Measurements from ENCODE around the gene TMEM130.
A peak's percentile ranks its signal among the peaks of the same experiment; 100 is the strongest.
"Not testable (repeated sequence)": the region's sequence is repeated elsewhere in the genome, so short reads cannot be mapped to it uniquely, and the experiment has no call there.

TMEM130 gene

DNA sequence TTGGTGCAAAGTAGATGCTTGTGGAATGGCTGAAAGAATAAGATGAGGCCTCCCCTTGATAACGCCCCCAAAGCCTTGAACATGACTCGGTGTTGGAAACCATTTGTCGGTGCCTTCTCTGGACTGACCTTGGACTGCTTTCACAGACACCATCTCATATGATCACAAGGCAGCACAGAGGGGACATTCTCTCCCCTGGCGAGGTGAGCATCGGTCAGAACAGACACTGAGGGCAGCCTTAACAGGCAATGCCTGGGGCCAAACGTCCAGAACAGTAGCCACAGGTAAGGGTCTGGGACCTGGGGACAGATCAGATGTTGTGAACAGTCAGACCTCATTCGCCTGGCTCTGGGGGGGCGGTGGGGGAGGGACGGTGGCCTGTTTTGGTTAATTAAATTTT is 5.7 kb upstream of the TMEM130 start:
- DNase-seq, result no peak

DNA sequence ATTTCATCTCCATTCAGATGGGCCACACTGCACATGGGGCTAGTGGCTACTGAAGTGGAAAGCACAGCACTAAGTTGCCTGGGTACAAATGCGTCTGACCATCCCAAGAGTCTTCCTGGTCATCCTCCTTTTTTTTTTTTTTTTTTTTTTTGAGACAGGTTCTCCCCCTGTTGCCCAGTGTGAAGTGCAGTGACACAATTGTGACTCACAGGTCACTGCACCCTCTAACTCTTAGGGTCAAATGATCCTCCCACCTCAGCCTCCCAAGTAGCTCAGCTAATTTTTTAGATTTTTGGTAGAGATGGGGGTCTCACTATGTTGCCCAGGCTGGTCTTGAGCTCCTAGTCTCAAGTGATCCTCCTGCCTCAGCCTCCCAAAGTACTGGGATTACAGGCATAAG is 5.1 kb upstream of the TMEM130 start:
- no peak for DNase-seq

DNA sequence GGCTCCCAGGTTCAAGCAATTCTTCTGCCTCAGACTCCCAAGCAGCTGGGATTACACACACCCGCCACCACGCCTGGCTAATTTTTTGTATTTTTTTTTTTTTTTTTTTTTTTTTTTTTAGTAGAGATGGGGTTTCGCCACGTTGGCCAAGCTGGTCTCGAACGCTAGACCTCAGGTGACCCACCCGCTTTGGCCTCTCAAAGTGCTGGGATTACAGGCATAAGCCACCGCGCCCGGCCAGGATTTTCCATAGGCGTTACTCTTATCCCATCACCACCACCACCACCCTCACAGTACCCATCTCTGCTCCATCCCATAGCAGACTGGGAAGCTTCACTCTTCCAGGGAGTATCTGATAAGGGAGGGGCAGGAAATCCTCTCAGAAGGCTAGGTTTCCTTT is 3.8 kb upstream of the TMEM130 start:
- not testable (repeated sequence) for DNase-seq

DNA sequence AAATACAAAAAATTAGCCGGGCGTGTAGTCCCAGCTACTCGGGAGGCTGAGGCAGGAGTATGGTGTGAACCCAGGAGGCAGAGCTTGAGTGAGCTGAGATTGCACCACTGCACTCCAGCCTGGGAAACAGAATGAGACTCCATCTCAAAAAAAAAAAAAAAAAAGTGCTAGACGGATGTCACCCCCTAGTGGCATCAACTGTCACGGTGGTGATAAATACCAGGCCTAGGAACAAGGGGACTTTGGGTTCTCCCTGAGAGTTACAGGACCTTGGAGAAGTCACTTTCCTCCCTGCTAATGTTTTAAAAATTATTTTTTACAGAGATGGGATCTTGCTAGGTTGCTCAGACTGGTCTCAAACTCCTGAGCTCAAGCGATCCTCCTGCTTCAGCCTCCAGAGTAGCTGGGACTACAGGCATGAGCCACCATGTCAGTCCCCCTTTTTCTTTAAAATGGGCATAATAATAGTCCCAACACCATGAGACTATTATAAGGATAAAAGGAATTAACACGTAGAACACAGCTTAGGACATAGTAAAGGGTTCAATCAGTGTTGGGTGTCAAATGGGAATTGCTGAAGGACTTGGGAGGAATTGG is 2.6 kb upstream of the TMEM130 start:
- DNase-seq, result no peak

DNA sequence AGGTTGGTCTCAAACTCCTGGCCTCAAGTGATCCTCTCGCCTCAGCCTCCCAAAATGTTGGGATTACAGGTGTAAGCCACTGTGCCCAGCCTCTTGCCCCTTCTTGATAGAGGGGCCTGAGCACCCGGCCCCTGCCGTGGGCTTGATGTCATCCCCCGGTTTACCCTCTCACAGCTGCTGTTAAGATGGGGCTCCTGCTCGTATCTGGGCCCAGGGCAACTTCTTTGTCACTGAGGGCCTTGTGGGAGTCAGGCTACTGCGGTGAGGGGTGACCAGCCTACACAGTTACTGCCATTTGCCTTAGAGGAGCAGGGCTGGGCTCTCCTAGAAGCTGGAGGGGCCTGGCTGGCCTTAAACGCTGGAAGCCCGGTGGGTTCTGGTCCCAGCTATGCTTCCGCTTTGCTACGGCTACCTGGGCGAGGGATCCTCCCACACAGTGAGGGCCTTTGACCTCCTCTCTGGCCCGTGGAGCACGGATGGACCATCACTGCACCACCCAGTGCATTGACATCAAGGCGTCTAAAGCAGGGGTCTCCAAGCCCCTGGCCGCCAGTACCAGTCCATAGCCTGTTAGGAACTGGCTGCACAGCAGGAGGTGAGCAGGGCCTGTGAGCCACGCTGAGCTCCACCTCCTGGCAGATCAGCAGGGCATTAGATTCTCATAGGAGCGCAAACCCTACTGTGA is 1.1 kb upstream of the TMEM130 start:
- no peak for DNase-seq

DNA sequence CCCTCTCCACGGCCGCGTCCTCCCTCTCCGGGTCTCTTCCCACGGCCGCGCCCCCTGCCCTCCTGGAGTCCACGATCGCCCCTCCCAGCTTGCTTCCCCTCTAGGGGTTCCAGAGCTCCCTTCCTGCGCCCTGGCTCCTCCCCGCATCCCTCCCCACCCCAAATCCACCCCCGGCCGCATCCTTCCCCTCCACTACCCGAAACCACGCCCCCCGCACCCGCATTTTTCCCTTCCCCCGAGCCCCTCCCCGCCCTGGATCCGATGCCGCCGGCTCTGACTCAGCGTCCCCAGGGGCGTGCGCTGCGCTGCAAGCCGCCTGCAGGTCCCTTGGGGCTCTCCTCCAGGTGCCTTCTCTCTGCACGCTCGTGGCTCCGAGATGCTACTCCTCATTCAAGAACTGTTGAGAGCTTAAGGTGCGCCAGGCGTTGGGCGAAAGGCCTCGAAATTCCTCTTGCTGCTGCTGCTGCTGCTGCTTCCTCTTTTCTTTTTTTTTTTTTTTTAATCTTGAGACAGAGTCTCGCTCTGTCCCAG is 372 bp upstream of the TMEM130 start:
- DNase-seq, result peak; percentile 78

DNA sequence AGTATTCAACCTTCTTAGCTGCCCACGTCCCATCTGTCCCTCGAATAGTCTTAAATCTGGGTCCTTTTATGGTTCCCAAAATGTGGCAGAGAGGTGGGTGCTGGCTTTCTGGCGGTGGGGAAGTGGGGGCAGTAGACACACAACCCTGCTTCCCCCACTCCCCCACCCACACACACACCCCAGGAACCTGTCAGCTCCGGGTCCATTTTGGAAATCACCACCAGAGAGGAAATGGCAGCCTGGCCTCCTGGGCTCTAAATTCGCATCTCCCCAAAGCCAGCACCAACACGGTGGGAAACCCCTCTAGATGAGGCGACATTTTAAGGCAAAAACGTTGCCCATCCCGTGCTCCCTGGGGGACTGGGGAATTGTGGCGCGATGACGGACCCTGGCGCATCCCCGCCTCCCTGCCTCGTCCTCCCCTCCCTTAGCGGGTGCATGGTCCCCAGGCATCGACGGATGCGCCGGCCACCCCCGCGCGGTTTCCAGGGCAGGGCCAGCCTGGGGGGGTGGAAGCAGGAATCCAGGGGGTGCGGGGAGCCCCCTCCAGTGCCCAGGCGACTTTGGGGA is 702 bp downstream of the TMEM130 start:
- DNase-seq, result no peak

DNA sequence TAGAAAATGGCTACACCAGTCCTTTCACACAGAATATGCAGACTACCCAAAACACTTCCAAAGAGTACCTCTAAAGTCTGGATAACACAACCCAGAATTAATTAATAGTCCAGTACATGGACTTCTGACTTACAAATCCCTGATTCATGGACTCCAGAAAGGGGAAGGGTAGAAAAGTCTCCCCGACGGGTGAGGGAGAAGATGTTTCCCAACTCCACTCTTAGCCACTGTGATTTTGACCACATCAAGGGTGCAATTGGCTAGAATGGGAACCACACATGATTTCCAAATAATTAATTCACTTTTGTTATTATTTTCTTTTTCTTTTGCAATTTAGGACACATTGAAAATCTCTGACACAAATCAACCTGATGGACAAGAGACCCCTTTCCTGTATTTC is 1.4 kb downstream of the TMEM130 start:
- DNase-seq, result no peak

DNA sequence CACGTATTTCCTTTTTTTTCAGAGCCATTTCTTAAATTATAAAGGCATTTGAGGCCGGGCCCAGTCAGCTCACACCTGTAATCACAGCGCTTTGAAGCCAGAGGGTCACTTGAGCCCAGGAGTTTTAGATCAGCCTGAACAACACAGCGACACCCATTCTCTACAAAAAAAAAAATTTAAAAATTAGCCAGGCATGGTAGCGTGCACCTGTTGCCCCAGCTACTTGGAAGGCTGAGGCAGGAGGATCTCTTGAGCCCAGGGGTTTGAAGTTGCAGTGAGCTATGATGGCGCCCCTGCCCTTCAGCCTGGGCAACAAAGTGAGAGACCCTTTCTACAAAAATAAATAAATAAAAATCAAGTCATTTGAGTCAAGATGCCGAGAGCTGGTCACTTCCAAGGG is 3.0 kb downstream of the TMEM130 start:
- no peak for DNase-seq

DNA sequence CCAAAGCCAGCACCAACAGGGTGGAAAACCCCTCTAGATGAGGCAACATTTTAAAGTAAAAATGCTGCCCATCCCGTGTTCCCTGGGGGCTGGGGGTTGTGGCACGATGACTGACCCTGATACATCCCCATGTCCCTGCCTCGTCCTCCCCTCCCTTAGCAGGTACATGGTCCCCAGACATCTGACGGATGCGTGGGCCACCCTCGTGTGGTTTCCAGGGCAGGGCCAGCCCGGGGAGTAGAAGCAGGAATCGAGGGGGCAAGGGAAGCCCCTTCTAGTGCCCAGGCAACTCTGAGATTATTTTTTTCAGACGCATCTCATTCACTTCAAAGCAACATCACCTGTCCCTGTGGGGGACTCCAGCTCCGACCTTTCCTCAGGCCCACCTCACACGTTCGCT is 3.5 kb downstream of the TMEM130 start:
- DNase-seq, result no peak

DNA sequence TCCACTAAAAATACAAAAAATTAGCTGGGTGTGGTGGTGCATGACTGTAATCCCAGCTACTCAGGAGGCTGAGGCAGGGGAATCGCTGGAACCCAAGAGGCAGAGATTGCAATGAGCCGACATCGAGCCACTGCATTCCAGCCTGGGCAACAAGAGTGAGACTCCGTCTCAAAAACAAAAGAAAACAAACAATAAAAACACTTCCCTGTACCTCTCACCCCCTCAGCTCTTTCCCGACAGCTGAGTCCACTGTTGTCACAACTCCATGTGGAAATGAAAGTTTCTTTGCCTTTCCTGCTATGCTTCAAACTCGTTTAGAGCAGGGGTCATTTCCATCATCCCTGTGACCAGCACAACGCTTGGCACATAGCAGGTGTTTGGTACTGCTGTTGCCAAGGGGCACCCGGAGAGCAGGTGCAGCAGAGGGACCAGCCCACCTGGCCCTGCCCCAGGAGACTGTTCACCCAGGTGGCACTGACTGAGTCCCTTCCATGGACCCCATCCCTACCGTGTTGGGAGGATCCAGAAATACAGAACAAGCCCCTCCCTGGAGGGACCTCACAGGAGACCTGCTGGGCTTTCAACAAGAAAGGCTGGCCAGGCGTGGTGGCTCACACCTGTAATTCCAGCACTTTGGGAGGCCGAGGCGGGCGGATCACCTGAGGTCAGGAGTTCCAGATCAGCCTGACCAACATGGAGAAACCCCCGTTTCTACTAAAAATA is 4.9 kb downstream of the TMEM130 start:
- DNase-seq, result no peak

DNA sequence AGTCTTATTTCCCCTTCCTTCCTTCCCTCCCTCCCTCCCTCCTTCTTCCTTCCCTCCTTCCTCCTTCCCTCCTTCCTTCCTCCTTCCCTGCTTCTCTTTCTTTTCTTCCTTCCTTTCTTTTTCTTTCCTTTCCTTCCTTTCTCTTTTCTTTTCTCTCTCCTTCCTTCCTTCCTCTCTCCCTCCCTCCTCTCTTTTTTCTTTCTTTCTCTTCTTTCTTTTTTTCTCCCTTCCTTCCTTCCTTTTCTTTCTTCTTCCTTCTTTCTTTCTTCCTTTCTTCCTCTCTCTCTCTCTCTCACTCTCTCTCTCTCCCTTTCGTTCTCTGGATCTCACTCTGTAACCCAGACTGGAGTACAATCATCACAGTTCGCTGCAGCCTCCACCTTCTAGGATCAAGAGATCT is 6.2 kb downstream of the TMEM130 start:
- DNase-seq, result no peak

DNA sequence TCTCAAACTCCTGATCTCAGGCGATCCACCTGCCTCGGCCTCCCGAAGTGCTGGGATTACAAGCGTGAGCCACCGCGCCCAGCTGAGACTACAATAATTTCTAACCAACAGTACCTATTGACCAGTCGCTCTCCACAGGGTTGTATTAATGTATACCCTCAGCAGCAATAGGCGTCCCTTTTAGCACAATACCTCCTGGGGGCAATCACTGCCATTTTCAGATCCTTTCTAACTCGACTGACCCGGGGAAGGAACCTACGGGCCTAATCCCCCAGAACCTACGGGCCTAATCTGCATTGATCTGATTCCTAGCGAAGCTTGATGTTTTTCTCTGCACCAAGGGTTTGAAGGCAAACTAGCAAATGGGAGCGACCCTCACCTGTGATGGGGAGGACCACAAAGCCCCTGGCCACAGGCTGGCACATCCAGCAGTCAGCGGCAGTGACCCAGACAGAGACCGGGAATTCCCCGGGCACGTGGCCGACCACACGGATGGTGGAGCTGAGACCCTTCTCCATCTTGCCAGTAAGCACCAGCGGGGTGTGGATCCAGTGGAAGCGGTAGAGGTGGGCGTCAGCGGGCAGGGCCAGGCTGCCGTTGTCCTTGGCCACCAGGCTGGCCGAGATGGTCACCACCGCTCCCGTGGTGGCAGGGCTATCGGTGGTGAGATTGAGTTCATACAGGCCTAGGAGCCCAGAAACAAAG is 6.9 kb downstream of the TMEM130 start:
- no peak for DNase-seq

DNA sequence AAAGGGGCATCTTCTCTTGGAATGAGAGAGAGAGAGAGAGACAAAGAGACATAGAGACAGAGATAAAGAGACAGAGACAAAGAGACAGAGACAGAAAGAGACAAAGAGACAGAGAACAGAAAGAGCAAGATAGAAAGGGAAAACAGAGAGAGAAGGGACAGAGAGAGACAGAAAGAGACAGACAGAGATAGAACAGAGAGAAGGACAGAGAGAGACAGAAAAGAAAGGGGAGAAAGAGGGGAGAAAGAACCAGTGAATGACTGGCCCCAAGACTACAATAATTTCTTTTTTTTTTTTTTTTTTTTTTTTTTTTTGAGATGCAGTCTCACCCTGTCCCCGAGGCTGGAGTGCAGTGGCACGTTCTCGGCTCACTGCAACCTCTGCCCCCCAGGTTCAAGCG is 7.6 kb downstream of the TMEM130 start:
- DNase-seq, result no peak

DNA sequence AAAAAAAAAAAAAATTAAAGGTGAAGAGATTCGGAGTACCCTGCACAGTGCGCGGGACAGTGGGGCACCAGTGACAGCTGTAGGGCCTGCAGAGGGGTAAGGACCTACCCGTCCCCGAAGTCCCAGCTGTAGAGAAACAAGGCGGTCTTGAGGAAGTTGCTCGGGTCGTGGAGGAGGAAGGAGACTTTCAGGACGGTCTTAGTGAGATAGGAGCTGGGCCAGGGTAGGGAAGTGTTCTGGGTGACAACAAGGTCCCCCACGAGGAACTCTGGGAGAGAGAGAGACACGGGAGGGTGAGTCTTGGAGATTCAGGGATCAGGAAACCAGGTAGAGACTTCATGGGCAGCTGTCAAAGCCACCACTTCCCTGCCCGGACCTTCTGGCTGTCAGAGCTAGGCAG is 9.7 kb downstream of the TMEM130 start:
- DNase-seq, result no peak

DNA sequence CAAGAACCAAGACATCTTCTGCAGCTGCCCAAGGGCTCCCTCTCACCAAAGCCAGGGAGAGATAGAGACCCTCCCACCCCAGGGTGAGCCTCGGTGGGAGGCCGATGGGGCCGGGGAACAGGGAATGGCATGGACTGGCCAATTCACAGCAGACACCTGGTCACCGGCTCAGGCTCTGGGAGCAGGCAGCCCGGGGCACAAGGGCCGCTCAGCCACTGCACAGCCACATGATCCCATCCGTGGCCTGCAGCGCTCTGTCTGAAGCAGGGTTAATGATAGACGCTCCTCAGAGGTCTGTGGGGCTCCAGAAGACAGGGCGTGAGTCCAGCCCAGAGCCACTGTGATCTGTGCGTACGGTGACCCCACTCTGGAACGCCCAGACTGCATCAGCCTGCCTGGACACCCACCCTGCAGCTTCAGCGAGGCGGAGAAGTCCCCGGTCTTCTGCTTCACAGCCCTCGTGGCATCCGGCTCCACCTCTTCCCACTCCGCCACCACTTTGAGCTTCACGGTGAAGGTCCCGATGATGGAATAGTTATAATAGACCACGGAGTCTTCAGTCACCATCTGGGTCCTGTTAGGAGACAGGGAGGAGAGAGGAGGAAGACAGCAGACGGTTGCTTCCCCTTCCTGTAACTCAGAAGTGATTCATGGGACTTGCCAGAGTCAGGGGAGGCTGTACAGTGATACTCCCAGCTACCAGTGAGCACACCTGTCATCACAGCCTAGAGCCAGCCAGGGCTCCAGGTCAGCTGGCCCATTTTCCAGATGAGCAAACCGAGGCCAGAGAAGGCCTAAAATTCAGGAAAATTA is 14.0 kb downstream of the TMEM130 start:
- no peak for DNase-seq

DNA sequence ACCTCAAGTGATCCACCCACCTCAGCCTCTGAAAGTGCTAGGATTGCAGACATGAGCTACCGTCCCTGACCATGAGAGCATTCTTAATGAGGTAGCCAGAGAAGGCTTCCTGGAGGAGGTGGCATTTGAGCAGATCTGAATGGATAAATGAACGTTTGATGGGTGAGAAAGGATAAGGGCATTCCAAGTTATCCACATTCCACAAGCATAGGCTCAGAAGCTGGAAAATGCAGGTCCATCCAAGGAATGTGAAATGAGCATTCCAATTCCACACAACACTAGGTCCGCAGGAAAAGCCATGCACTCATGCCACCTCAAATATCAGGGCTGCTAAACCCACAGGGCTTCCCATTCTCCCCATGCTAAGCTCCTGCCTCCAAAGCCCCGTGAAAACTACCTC is 17.0 kb downstream of the TMEM130 start:
- no peak for DNase-seq

DNA sequence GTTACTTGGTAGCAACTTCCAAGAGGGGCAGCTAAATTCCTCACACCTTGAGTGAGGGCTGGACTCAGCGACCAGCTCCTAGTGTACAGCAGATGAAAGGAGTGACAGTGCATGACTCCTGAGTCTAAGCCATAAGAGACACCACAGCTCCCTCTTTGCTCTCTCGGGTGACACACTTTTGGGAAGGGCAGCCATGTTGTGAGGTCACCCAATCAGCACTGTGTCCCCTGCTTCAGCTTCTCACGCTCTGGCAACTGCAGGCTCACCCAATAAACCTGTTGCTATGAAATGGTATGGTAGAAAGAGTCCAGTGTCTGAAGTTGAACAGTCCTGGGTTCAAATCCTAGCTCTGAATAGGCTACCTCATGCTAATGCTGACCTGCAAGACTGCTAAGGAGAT is 20.9 kb downstream of the TMEM130 start:
- no peak for DNase-seq

DNA sequence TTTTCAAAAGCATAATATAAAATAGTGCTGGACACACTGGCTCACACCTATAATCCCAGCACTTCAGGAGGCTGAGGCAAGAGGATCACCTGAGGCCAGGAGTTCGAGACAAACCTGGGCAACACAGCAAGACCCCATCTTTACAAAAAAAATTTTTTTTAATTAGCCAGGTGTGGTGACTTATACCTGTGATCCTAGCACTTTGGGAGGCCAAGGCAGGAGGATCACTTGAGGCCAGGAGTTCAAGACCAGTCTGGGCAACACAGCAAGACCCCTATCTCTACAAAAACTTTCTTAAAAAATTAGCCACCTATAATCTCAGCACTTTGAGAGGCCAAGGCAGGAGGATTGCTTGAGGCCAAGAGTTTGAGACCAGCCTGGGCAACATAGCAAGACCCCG is 27.3 kb downstream of the TMEM130 start:
- not testable (repeated sequence) for DNase-seq

DNA sequence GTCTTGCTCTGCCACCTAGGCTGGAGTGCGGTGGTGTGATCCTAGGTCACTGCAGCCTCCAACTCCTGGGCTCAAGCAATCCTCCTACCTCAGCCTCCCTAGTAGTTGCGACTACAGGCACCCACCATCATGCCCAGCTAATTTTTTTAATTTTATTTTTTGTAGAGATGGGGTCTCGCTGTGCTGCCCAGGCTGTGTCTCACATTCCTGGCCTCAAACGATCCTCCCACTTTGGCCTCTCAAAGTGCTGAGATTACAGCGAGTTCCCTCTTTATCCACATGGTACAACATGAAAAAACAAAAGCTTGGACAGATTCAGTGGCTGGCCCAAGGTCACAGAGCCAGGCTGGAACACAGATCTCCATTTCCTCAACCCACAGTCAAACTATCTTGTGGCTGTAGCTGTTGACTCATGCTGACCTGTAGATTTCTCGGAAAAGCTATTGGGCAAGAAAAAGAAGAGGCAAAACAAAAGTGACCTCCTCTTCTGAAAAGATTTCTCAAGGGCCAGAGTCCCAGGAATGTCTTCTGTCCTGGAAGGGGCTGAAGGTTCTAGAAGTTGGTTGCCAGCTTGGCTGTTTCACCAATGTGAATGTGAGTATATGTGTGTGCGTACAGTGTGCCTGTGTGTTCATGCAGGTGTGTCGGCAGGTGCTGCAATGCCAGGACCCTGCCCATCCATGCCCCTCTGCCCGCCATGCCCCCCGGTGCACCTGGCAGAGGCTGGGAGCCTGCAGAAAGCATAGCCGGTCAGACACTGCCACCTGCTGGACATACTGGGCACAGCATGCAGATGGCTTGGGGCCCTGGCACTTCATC is 28.4 kb downstream of the TMEM130 start:
- peak; percentile 70 for DNase-seq

DNA sequence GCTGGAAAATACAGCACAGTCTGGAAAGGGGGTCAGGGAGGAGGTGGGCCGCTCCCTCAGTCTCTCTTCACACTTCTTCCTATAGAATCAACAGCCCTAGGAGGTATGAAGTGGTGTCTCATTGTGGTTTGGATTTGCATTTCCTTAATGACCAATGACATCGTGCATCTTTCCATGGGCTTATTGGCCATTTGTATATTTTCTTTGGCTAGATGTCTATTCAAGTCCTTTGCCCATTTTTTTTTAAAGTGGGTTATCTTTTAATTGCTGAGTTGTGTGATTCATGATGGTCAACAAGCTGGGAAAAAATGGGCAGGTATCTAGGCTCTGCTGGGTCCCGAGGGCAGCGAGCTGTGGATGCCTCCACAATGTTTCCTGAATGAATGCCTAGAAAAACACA is 29.1 kb downstream of the TMEM130 start:
- DNase-seq, result no peak
